GM12864 (cell line): ENCODE measurements around the gene ARAP2.

Experiments used
- DNase-seq: peaks from one replicate; pipeline ENCODE4 v3.0.0-alpha.2; 2011; ENCODE audit warnings: low read depth
- H3K4me3 ChIP-seq: 2 replicates; pipeline ENCODE4 v1.5.1; 2011; ENCODE audit warnings: mild to moderate bottlenecking, low read depth, low read length, control low read depth
- CTCF ChIP-seq: IDR thresholded peaks from 2 replicates; pipeline ENCODE4 v1.5.1; 2011; ENCODE audit warnings: low read depth, mild to moderate bottlenecking, moderate library complexity, low read length, control low read depth, inconsistent platforms; ENCODE audit errors: missing control alignments

ARAP2 gene

DNA sequence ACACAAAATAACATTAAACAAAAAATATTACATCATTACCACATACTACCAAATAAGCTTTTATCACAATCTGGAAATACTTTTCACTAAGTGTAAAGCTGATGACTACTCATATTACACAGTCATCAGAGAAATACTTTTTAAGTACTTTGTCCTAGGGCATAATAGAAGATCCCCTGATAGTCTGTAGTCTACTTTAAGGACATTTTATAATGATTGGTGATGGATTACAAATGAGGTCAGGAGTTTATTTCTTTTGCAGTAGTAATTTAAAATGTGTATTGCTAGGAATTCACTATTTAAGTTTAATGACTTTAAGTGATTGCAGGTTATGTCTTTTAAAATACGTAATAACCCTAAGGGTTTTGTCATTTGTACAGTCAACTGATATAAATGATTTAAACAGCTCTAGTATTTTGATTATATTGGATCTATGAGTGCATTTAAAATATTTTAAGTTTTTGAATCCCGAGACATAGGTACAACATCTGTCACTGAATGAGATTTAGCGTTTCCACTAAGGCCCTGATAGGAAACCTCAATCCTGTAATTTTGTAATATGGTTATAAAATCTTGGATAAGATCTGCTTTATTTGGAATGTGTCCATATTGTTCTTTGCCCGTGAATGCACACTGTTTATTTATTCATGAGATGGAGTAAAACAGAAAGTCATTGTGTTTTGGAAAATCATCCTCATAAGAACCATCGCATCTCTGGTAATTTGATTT, 189.5 kb downstream of the ARAP2 start:
- TF ChIP-seq CTCF = no peak
- H3K4me3 ChIP-seq = no peak overlapping the region
- DNase-seq = no peak

- no peak overlapping the region for H3K4me3 ChIP-seq
- DNase-seq = no peak
- no peak for TF ChIP-seq CTCF
Measured at GRCh38 chr4:36053930-36054329, 190.4 kb downstream of the ARAP2 start.

GRCh38 chr4:36051634-36052033, 192.7 kb downstream of the ARAP2 start:
- TF ChIP-seq CTCF = no peak
- no peak overlapping the region for H3K4me3 ChIP-seq
- no peak for DNase-seq

- DNase-seq = no peak
- no peak for TF ChIP-seq CTCF
- H3K4me3 ChIP-seq = no peak overlapping the region
Measured at GRCh38 chr4:36046026-36046425, 198.3 kb downstream of the ARAP2 start.

DNA sequence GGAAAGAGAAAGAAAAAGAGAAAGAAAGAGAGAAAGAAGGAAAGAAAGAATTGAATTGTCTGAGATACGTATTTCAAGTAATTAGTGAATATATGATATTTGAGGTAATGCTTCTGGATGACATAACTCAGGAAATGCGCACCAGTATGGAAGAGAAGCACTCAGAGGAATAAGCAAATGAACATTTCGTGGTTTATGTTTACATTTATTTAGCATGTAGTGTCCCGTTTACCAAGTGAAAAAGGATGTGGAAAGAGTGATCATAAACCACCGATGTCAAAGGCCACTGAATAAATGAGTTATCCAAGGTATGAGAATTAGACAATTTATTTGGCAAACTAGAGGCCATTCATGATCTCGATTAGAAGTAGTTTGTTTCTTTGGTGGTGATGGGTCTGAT, 200.4 kb downstream of the ARAP2 start:
- H3K4me3 ChIP-seq = no peak overlapping the region
- no peak for DNase-seq
- no peak for TF ChIP-seq CTCF

DNA sequence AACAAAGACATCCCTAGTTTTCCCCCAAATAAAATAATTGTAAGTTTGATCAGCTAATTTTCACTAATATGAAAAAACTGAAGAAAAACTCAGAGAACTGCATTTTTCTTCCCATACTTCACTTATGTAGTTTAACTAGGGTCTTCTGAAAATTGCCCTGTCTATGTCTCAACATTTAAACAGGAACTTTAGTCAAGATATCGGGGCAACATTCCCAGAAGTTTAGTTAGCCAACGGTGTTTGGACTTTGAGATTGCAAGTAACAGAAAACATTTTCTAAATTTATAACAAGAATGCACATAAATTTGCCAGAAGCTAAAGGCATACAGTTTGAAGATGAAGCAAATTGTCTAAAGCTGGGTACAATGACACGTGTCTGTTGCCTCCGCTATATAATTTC, 201.1 kb downstream of the ARAP2 start:
- no peak overlapping the region for H3K4me3 ChIP-seq
- TF ChIP-seq CTCF = no peak
- no peak for DNase-seq

DNA sequence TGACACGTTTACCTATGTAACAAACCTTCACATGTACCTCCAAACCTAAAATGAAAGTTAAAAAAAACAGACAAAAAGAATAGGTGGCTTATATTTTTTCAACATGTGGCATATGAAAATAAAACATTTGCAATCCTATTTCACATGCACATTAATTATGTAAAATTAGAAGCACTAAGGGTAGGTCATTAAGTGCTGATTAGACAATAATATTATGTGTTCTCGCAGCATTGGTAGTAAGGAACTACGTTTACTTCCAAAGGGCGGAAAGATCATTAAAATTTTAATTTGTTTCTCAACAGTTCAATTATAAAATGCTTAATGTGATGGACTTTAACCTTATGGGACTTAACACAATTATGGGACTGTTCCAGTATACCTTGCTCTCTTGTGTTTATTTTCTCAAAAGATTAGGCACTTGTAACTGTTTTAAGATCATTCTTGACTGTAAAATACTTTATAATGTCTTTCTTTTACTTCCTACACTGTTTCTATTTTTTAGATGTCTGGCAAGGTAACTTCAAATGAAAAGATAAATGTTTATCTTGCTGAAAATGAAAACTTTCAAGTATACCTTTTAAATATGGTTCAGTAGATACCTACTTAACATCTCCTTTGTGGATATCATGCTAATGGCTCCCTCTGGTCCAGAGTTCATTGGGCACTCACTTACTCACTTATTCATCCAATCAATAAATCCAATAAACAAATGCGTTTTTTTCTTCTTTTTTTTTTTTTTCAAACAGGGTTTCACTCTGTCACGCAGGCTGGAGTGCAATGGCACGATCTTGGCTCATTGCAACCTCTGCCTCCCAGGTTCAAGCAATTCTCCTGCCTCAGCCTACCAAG, 202.0 kb downstream of the ARAP2 start:
- no peak overlapping the region for H3K4me3 ChIP-seq
- TF ChIP-seq CTCF = no peak
- DNase-seq = no peak
